ENCODE data around the gene FRMD5.
"Not testable (repeated sequence)": the region's sequence is repeated elsewhere in the genome, so short reads cannot be mapped to it uniquely, and the experiment has no call there.

Gene FRMD5

GRCh38 chr15:44029003-44029402 lies 166.1 kb downstream of the FRMD5 start:
- H3K4me1 ChIP-seq (ENCODE audit: control insufficient read depth, low read depth, low read length), result peaks cover 17% of the 10 kb centered on the region
- H3K9ac ChIP-seq (ENCODE audit: low read length), result no peak overlapping the region
- no peaks in the 10 kb centered on the region for H3K36me3 ChIP-seq (ENCODE audit: control insufficient read depth, low read depth, low read length)
- H3K27ac ChIP-seq (ENCODE audit: low read length), result no peak overlapping the region
- H3K4me3 ChIP-seq (ENCODE audit: low read length), result no peak overlapping the region
- H3K9me3 ChIP-seq (ENCODE audit: control insufficient read depth, low read depth, low read length), result no peaks in the 10 kb centered on the region
- no peaks in the 10 kb centered on the region for H3K27me3 ChIP-seq (ENCODE audit: control insufficient read depth, insufficient read depth, low read length)

DNA sequence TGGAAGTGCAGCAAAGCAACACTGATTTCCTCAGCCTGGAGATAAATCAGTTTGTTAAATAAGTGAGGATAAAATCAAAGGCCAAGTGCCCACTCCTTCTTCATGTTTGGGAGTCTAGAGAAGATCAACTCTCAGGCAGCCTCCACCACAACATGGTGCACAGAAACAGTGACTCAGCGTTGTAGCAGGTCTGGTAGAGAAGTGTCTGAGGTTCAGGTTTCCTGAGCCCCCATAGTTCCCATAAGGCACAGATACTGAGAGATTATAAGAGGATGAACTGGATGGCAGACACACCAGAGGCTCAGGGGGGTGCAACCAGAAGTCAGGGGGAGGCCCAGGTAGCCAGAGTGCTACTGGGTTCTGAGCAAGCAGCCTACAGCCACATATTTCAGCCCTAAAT lies 166.7 kb downstream of the FRMD5 start:
- H3K36me3 ChIP-seq (ENCODE audit: control insufficient read depth, low read depth, low read length), result no peaks in the 10 kb centered on the region
- H3K9ac ChIP-seq (ENCODE audit: low read length), result no peak overlapping the region
- H3K4me3 ChIP-seq (ENCODE audit: low read length), result no peak overlapping the region
- H3K9me3 ChIP-seq (ENCODE audit: control insufficient read depth, low read depth, low read length), result no peaks in the 10 kb centered on the region
- H3K27me3 ChIP-seq (ENCODE audit: control insufficient read depth, insufficient read depth, low read length), result no peaks in the 10 kb centered on the region
- H3K4me1 ChIP-seq (ENCODE audit: control insufficient read depth, low read depth, low read length), result peaks cover 17% of the 10 kb centered on the region
- H3K27ac ChIP-seq (ENCODE audit: low read length), result no peak overlapping the region

GRCh38 chr15:44024155-44024554 lies 170.9 kb downstream of the FRMD5 start:
- no peaks in the 10 kb centered on the region for H3K36me3 ChIP-seq (ENCODE audit: control insufficient read depth, low read depth, low read length)
- no peak overlapping the region for H3K9ac ChIP-seq (ENCODE audit: low read length)
- H3K27ac ChIP-seq (ENCODE audit: low read length), result no peak overlapping the region
- H3K9me3 ChIP-seq (ENCODE audit: control insufficient read depth, low read depth, low read length), result no peaks in the 10 kb centered on the region
- H3K27me3 ChIP-seq (ENCODE audit: control insufficient read depth, insufficient read depth, low read length), result no peaks in the 10 kb centered on the region
- H3K4me1 ChIP-seq (ENCODE audit: control insufficient read depth, low read depth, low read length), result peaks cover 5% of the 10 kb centered on the region
- no peak overlapping the region for H3K4me3 ChIP-seq (ENCODE audit: low read length)

DNA sequence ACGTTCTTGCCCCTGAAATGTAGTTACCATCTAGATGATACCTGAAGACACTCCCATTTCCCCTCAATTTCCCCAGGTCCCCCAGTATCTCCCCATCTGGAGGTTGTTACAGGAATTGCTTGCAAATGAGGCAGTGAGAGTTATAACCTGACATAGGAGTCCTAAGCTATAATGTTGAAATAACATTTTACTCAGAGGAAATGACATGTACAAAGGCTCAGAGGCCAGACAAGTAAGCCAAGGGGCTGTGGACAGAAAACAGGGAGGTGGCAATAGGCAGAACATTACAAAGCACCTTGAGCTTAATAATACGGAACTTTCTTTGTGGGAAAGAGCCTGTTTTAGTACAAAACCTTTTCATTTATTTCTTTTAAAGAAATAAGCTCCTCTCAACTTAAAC lies 171.9 kb downstream of the FRMD5 start:
- no peaks in the 10 kb centered on the region for H3K27me3 ChIP-seq (ENCODE audit: control insufficient read depth, insufficient read depth, low read length)
- H3K9ac ChIP-seq (ENCODE audit: low read length), result no peak overlapping the region
- H3K4me1 ChIP-seq (ENCODE audit: control insufficient read depth, low read depth, low read length), result peaks cover under 1% of the 10 kb centered on the region
- no peak overlapping the region for H3K27ac ChIP-seq (ENCODE audit: low read length)
- H3K9me3 ChIP-seq (ENCODE audit: control insufficient read depth, low read depth, low read length), result no peaks in the 10 kb centered on the region
- no peak overlapping the region for H3K4me3 ChIP-seq (ENCODE audit: low read length)
- no peaks in the 10 kb centered on the region for H3K36me3 ChIP-seq (ENCODE audit: control insufficient read depth, low read depth, low read length)

DNA sequence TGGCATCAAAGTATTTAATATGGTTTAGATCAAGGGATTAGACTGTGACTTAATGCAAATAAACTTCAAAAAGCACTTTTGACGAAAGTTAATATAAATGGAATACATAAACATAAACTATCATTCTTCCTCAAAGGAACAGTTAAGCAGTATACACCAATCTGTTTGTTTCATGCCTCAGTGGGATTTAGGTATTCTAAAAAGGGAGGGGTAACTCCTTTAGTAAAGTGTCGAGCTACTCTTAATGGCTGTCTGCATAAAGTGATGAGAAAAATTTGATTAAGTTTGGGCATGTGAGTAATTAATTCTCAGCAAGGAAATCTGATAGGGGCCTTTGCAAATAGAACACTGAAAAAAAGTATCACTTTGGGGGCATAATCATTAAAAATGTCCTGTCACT lies 176.9 kb downstream of the FRMD5 start:
- Histone ChIP-seq H3K9me3 (ENCODE audit: control insufficient read depth, low read depth, low read length) (no peaks in the 10 kb centered on the region), H3K4me3 (ENCODE audit: low read length) (no peak overlapping the region), H3K27ac (ENCODE audit: low read length) (no peak overlapping the region), H3K9ac (ENCODE audit: low read length) (no peak overlapping the region), H3K27me3 (ENCODE audit: control insufficient read depth, insufficient read depth, low read length) (no peaks in the 10 kb centered on the region), H3K4me1 (ENCODE audit: control insufficient read depth, low read depth, low read length) (no peaks in the 10 kb centered on the region), H3K36me3 (ENCODE audit: control insufficient read depth, low read depth, low read length) (no peaks in the 10 kb centered on the region)

DNA sequence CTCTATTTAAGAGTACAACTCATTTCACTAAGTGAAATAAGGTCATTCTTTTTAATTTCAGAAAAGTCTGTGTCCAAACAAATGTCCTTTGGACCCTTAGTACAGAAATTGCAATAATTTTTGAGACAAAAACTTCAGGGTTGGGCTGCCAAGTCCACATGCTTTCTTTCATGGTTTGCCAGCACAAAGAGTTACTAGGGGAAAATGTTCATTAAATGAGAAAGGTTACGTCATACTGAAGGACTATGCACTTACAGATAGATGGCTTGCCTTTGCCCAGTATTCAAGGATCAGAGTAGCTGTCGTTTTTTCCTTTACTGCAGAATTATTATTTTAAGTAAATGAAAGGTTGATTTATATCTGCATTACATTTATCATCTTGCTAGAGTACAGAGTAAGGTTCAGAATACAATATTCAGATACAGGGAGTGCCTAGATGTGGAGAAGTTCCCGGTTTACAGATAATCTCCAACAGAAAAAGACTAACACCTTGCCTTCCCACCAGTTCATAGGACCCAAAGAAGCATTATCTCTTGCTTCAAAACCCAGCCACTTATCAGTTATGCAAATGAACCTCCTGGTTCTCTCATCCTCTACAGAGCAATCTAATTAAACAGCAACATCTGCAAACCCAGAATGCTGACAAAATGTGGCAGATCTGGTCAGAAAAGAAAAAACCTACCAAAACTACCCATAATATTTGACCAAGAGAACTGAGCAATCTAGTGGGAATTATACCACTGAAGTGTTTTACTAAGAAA lies 179.3 kb downstream of the FRMD5 start:
- no peak overlapping the region for H3K4me3 ChIP-seq (ENCODE audit: low read length)
- H3K4me1 ChIP-seq (ENCODE audit: control insufficient read depth, low read depth, low read length), result no peaks in the 10 kb centered on the region
- no peak overlapping the region for H3K27ac ChIP-seq (ENCODE audit: low read length)
- no peaks in the 10 kb centered on the region for H3K36me3 ChIP-seq (ENCODE audit: control insufficient read depth, low read depth, low read length)
- no peaks in the 10 kb centered on the region for H3K27me3 ChIP-seq (ENCODE audit: control insufficient read depth, insufficient read depth, low read length)
- no peak overlapping the region for H3K9ac ChIP-seq (ENCODE audit: low read length)
- no peaks in the 10 kb centered on the region for H3K9me3 ChIP-seq (ENCODE audit: control insufficient read depth, low read depth, low read length)

GRCh38 chr15:44011238-44011854 lies 183.7 kb downstream of the FRMD5 start:
- Histone ChIP-seq H3K36me3 (ENCODE audit: control insufficient read depth, low read depth, low read length) (no peaks in the 10 kb centered on the region), H3K27me3 (ENCODE audit: control insufficient read depth, insufficient read depth, low read length) (no peaks in the 10 kb centered on the region), H3K4me1 (ENCODE audit: control insufficient read depth, low read depth, low read length) (no peaks in the 10 kb centered on the region), H3K27ac (ENCODE audit: low read length) (no peak overlapping the region), H3K9ac (ENCODE audit: low read length) (no peak overlapping the region), H3K9me3 (ENCODE audit: control insufficient read depth, low read depth, low read length) (no peaks in the 10 kb centered on the region), H3K4me3 (ENCODE audit: low read length) (no peak overlapping the region)

DNA sequence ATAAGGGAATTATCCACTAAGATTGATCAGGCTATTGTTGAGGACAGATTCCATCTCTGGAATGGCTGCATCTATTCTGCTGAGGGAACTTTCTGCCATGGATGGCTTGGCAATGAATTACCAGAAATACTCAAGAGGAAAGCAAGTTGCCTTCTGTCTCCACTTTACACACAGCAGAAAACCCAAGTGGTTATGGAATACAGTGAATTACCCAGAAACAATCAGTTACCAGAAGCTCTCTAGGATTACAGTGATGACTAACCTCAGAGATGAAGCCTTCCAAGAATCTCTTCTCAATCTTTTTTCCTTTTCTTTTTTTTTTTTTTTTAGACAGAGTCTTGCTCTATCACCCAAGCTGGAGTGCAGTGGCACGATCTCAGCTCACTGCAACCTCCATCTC lies 185.0 kb downstream of the FRMD5 start:
- Histone ChIP-seq H3K36me3 (ENCODE audit: control insufficient read depth, low read depth, low read length) (no peaks in the 10 kb centered on the region), H3K27me3 (ENCODE audit: control insufficient read depth, insufficient read depth, low read length) (no peaks in the 10 kb centered on the region), H3K4me3 (ENCODE audit: low read length) (no peak overlapping the region), H3K4me1 (ENCODE audit: control insufficient read depth, low read depth, low read length) (no peaks in the 10 kb centered on the region), H3K27ac (ENCODE audit: low read length) (no peak overlapping the region), H3K9me3 (ENCODE audit: control insufficient read depth, low read depth, low read length) (no peaks in the 10 kb centered on the region), H3K9ac (ENCODE audit: low read length) (no peak overlapping the region)

DNA sequence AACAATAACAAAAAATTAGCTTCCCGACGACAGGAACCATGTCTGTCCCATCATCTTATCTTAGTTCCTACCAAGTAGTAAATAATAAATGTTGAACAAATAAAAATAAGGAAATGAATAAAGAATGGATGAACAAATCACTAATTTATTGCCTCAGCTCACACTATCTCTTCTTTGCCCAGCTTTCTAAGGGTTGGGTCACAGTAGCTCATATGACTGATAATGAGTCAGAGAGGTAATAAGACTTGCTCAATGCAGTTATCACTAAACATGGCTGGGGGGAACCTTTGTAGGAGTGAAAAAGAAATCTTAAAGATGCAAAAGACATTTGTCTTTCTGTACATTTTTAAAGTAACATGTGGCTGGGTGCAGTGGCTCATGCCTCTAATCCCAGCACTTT lies 186.0 kb downstream of the FRMD5 start:
- no peak overlapping the region for H3K27ac ChIP-seq (ENCODE audit: low read length)
- no peaks in the 10 kb centered on the region for H3K4me1 ChIP-seq (ENCODE audit: control insufficient read depth, low read depth, low read length)

GRCh38 chr15:44000248-44000647 lies 194.8 kb downstream of the FRMD5 start:
- not testable (repeated sequence) for H3K9ac ChIP-seq (ENCODE audit: low read length); H3K27ac ChIP-seq (ENCODE audit: low read length); H3K27me3 ChIP-seq (ENCODE audit: control insufficient read depth, insufficient read depth, low read length); H3K36me3 ChIP-seq (ENCODE audit: control insufficient read depth, low read depth, low read length); H3K4me1 ChIP-seq (ENCODE audit: control insufficient read depth, low read depth, low read length); H3K4me3 ChIP-seq (ENCODE audit: low read length); H3K9me3 ChIP-seq (ENCODE audit: control insufficient read depth, low read depth, low read length)

More for the DNA sequence above, 186.0 kb downstream of the FRMD5 start:
- no peaks in the 10 kb centered on the region for H3K9me3 ChIP-seq (ENCODE audit: control insufficient read depth, low read depth, low read length)
- no peaks in the 10 kb centered on the region for H3K36me3 ChIP-seq (ENCODE audit: control insufficient read depth, low read depth, low read length)
- H3K4me3 ChIP-seq (ENCODE audit: low read length), result no peak overlapping the region
- H3K27me3 ChIP-seq (ENCODE audit: control insufficient read depth, insufficient read depth, low read length), result no peaks in the 10 kb centered on the region
- H3K9ac ChIP-seq (ENCODE audit: low read length), result no peak overlapping the region

- Histone ChIP-seq H3K9me3 (ENCODE audit: control insufficient read depth, low read depth, low read length) (no peaks in the 10 kb centered on the region), H3K27me3 (ENCODE audit: control insufficient read depth, insufficient read depth, low read length) (no peaks in the 10 kb centered on the region), H3K4me3 (ENCODE audit: low read length) (no peak overlapping the region), H3K9ac (ENCODE audit: low read length) (no peak overlapping the region), H3K36me3 (ENCODE audit: control insufficient read depth, low read depth, low read length) (no peaks in the 10 kb centered on the region), H3K27ac (ENCODE audit: low read length) (no peak overlapping the region), H3K4me1 (ENCODE audit: control insufficient read depth, low read depth, low read length) (no peaks in the 10 kb centered on the region)
Measured at GRCh38 chr15:43998607-43999006, 196.5 kb downstream of the FRMD5 start.

DNA sequence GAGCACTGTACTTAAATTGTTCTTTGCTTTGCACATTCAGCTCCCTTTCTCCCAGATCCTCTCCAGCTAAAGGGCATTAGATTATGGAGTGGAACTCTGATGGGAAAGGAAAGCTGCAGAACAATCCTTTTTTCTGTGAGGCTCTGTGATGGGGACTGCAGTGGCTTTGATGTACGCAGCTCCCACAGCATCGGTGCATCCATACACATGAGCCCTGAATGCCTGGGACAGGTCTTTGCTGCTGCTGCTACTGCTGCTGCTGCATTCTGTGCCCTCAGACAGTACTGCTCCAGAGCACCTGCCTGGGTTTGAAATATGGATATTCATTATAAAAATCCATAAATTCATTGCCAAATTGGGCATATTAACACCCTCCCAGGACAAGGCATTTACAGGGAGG lies 203.9 kb downstream of the FRMD5 start:
- Histone ChIP-seq H3K36me3 (ENCODE audit: control insufficient read depth, low read depth, low read length) (no peaks in the 10 kb centered on the region), H3K27ac (ENCODE audit: low read length) (no peak overlapping the region), H3K9ac (ENCODE audit: low read length) (no peak overlapping the region), H3K4me1 (ENCODE audit: control insufficient read depth, low read depth, low read length) (no peaks in the 10 kb centered on the region), H3K4me3 (ENCODE audit: low read length) (no peak overlapping the region), H3K27me3 (ENCODE audit: control insufficient read depth, insufficient read depth, low read length) (no peaks in the 10 kb centered on the region), H3K9me3 (ENCODE audit: control insufficient read depth, low read depth, low read length) (no peaks in the 10 kb centered on the region)
